HFFc6 (cell line): Measurements from ENCODE around the gene IL5RA. TPM values are rescaled to one million over a fixed set of nuclear protein-coding genes. Genes with fewer than 3 reads are reported as not detected.

ENCODE experiments used
- DNase-seq: peaks from one replicate; pipeline ENCODE4 v3.0.0-alpha.2; 2018
- H3K27ac Mint-ChIP-seq: 2 replicates; pipeline ENCODE4 v1.8.0; 2020; ENCODE audit warnings: mild to moderate bottlenecking, mixed read lengths
- H3K27me3 Mint-ChIP-seq: 2 replicates; pipeline ENCODE4 v1.8.0; 2021; ENCODE audit warnings: mild to moderate bottlenecking, moderate library complexity, mixed read lengths; ENCODE audit not compliant: insufficient read depth
- H3K36me3 Mint-ChIP-seq: 2 replicates; pipeline ENCODE4 v1.8.0; 2021; ENCODE audit warnings: low read depth, mixed read lengths
- H3K4me1 Mint-ChIP-seq: 2 replicates; pipeline ENCODE4 v1.8.0; 2020; ENCODE audit warnings: low read depth, mixed read lengths
- H3K4me3 Mint-ChIP-seq: 2 replicates; pipeline ENCODE4 v1.8.0; 2020; ENCODE audit warnings: mild to moderate bottlenecking, moderate library complexity, mixed read lengths
- H3K9me3 Mint-ChIP-seq: 2 replicates; pipeline ENCODE4 v1.8.0; 2020; ENCODE audit warnings: mild to moderate bottlenecking, mixed read lengths
- CTCF ChIP-seq: fragments of 200-600 bp; sonication (generic); IDR thresholded peaks from 2 replicates; pipeline ENCODE4 v1.5.0; 2021; ENCODE audit warnings: antibody characterized with exemption, mild to moderate bottlenecking
- total RNA-seq, 6 experiments: library from RNA; stranded (reverse); fragmentation: NEBNext Ultra II Directional; extraction: Animal tissue kit (Norgen Biotek cat#: 25700); gene quantifications; 2 replicates in 1 of 6; 3 replicates in 5 of 6; pipeline ENCODE4 v1.2.3, GENCODE V29; 2021

Gene IL5RA
- total RNA-seq, 6 experiments from 2014 or later = not detected

GRCh38 chr3:3038201-3038991 is 71.8 kb downstream of the IL5RA start:
- Mint-ChIP-seq H3K27me3 (no peaks in the 10 kb centered on the region), H3K4me1 (no peaks in the 10 kb centered on the region), H3K36me3 (no peaks in the 10 kb centered on the region), H3K9me3 (peaks cover 49% of the 10 kb centered on the region), H3K4me3 (no peak overlapping the region), H3K27ac (no peak overlapping the region)
- no peak for DNase-seq
- no peak for TF ChIP-seq CTCF

- no peaks in the 10 kb centered on the region for H3K27me3 Mint-ChIP-seq
- TF ChIP-seq CTCF = no peak
- H3K4me1 Mint-ChIP-seq = no peaks in the 10 kb centered on the region
These were observed 73.0 kb downstream of the IL5RA start for GRCh38 chr3:3037156-3037555.

GRCh38 chr3:3031326-3031725 is 78.8 kb downstream of the IL5RA start:
- H3K4me3 Mint-ChIP-seq = no peak overlapping the region
- no peaks in the 10 kb centered on the region for H3K27me3 Mint-ChIP-seq
- H3K36me3 Mint-ChIP-seq = no peaks in the 10 kb centered on the region
- H3K27ac Mint-ChIP-seq = no peak overlapping the region
- TF ChIP-seq CTCF = no peak
- peaks cover 29% of the 10 kb centered on the region for H3K9me3 Mint-ChIP-seq
- no peaks in the 10 kb centered on the region for H3K4me1 Mint-ChIP-seq
- no peak for DNase-seq

More at GRCh38 chr3:3037156-3037555, 73.0 kb downstream of the IL5RA start:
- no peak for DNase-seq
- no peak overlapping the region for H3K27ac Mint-ChIP-seq
- peaks cover 41% of the 10 kb centered on the region for H3K9me3 Mint-ChIP-seq
- no peak overlapping the region for H3K4me3 Mint-ChIP-seq
- H3K36me3 Mint-ChIP-seq = no peaks in the 10 kb centered on the region

GRCh38 chr3:3027976-3028567 is 82.1 kb downstream of the IL5RA start:
- Mint-ChIP-seq H3K36me3 (no peaks in the 10 kb centered on the region), H3K9me3 (peaks cover 29% of the 10 kb centered on the region), H3K27ac (no peak overlapping the region), H3K4me3 (no peak overlapping the region), H3K4me1 (no peaks in the 10 kb centered on the region), H3K27me3 (no peaks in the 10 kb centered on the region)
- no peak for DNase-seq
- TF ChIP-seq CTCF = no peak

- H3K4me1 Mint-ChIP-seq = no peaks in the 10 kb centered on the region
- no peak overlapping the region for H3K4me3 Mint-ChIP-seq
- no peaks in the 10 kb centered on the region for H3K27me3 Mint-ChIP-seq
- no peak overlapping the region for H3K27ac Mint-ChIP-seq
- no peak for DNase-seq
- H3K9me3 Mint-ChIP-seq = peaks cover 30% of the 10 kb centered on the region
- no peak for TF ChIP-seq CTCF
- no peaks in the 10 kb centered on the region for H3K36me3 Mint-ChIP-seq
These were observed 86.9 kb downstream of the IL5RA start for GRCh38 chr3:3023111-3023745.
